KOPT-K1 (cell line): ENCODE results near the gene JAM2.

ENCODE experiments used
- H3K27ac ChIP-seq: fragments of 200-600 bp; sonication (generic); 2 replicates; pipeline ENCODE4 v1.5.1; 2016; ENCODE audit warnings: antibody characterized with exemption, mild to moderate bottlenecking, low read depth, low read length; ENCODE audit not compliant: poor library complexity, severe bottlenecking
- H3K36me3 ChIP-seq: fragments of 200-600 bp; sonication (generic); 2 replicates; pipeline ENCODE4 v1.5.1; 2017; ENCODE audit warnings: antibody characterized with exemption, mild to moderate bottlenecking, low read length, moderate library complexity; ENCODE audit not compliant: insufficient read depth
- H3K9me3 ChIP-seq: fragments of 200-600 bp; sonication (generic); 2 replicates; pipeline ENCODE4 v1.5.1; 2017; ENCODE audit warnings: antibody characterized with exemption, low read length, mild to moderate bottlenecking; ENCODE audit not compliant: insufficient read depth, poor library complexity, severe bottlenecking

JAM2 gene

DNA sequence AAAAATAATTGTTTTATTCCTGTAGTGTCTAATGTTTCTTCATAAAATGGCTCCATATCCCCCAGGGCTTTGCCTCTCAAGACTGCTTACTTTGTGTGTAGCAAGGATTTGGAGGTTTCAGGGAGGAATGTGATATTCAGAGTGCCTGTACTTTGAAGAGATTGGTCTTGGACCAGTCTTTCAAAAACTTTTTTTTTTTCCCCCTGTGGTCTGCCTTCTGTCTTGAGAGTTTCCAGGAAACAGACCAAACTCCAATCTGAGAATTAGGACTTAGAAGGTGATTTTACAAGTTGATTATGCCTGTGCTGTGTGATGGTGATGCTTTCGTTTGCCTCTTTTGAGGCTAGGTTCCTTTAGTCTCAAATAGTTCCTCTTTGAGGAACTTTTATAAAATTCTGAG is 121.6 kb downstream of the JAM2 start:
- Histone ChIP-seq H3K27ac (no peak overlapping the region), H3K9me3 (no peaks in the 10 kb centered on the region), H3K36me3 (peaks cover 89% of the 10 kb centered on the region)

DNA sequence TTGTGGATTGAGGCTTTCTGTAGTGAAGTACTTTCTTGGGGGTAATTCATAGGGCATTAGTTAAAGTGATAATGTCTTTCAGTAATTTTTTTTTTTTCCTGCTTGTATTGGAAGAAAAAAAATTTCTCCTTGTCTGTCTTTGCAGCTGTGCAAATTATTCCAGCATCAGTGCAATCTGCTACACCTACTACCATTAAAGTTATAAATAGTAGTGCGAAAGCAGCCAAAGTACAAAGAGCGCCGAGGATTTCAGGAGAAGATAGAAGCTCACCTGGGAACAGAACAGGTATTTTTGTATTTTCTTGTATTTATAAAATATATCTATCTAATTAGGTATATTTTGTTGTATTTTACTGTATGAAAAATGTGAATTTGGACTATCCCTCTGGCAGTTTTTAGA is 125.0 kb downstream of the JAM2 start:
- H3K27ac ChIP-seq: no peak overlapping the region
- H3K36me3 ChIP-seq: peaks cover 91% of the 10 kb centered on the region
- H3K9me3 ChIP-seq: no peaks in the 10 kb centered on the region
